ENCODE measurements around the gene MRPL33.
A peak's percentile ranks its signal among the peaks of the same experiment; 100 is the strongest.

Gene MRPL33

DNA sequence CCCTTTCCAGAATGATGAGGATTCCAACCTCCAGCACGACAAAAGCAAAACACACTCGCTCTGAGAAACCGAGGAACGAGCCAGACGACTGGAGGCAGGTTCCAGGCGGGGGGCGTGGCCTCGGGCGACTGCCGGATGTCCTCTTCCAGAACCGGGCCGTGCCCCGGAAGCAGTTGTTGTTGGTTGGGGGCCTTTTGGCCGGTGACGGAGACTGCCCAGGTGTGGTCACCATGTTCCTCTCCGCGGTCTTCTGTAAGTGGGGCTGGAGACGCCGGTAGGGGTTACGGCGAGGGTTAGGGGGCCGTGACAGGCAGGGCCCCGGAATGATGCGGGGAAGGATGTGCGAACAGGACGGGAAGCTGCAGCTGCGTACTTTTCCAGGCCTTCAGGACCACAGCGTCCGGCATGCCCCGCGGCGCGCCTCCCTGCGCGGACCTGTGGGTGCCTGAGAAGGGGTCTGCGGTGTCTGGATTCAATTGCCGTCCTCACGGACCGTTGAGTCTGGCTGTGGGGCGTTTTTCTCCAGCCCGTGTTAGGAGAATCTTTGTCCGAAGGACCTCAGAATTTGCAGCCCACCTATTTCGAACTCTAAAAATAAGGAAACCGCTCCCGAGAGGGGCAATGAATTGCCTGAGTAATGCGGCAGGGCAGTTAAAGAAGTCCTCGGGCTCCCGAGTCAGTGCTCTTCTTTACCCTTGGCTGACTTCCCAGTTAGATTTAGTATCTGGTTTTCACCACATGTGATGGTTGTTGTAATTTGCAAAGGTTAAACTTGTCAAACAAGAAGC, at the start of gene MRPL33:
TSS of gene MRPL33 (plus strand) at position 172 of the 788 bp plus-strand sequence. CDS start at position 231, 59 bp downstream.
- DNase-seq: peak; percentile 88

DNA sequence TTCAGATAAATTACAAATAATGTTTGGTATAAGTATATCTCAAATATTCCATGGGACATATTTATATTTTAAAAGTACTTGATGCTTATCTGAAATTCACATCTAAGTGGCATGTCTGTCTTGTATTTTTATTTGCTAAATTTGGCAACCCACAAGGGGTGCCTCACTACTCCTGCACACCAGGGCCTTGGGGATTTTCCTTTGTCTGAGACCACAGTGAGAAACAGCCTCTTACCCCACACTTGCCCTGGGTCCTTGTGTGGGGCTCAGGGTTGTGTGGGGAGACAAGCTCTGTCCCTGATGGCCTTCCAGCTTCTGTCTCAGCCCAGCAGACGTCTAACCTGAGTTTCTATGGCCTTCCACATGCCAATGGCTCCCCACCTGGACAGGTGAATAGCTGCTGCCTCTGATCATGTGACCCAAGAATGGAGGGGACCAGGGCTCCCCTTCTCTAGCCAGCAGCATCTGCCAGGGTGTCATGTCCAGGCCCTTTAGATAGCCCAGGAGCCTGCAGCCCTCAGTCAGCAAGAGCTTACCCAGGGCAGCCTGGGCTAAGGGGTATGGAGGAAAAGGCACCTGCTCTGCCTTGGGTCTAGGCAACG, 49.5 kb upstream of the MRPL33 start:
- DNase-seq: no peak

DNA sequence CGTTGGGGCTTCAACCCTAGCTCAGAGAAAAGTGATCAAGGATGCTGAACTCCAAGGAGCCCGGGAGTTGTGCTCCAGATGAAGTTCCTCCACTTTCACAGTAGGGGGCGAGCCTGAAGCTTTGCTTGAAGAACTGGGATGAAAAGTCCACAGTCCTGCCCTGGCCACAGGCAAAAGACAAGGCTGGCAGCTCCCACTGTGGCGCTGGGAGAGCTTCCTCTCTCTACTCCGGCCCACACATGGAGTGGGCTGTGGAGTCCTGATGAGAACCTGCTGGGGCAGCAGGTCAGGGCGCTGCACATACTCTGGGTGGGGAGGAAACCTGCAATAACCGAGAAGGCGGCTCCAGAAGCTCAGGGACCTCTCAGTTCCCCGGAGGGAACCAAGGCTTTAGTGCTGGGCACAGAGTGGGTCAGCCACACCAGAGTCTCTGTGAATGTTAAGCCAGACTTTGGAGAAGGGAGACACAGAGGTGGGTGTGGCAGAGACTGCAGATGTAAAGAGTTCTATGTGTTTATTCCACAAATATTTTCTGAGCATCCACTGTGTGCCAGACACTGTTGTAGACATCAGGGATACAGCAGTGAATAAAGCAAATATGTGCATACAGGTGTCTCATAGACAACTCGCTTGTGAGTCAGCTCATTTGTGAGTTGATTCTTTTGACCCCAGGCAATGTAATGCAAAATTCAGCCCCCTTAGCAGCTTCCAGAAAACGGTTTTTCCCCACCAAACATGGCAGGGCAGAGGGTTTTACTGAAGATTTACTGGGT, 48.0 kb upstream of the MRPL33 start:
- DNase-seq: no peak

DNA sequence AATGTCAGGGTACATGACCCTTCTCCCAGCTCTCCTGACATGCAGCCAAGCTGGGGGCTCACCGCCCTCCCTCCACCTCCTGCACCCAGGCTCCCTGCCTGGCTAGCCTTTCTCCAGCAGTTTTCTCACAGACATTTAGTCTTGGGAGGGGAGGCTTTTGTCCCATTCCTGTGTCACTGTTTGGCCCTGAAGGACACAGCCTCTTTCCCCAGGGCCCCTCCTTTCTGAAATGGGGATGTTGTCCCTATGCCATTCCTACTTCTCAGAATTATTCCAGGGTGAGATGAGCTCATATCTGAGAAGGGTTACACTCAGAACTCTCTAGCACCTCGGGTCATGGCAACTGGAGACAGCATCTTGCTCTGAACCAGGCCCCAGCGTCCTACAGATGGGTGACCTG, 47.3 kb upstream of the MRPL33 start:
- DNase-seq: no peak

DNA sequence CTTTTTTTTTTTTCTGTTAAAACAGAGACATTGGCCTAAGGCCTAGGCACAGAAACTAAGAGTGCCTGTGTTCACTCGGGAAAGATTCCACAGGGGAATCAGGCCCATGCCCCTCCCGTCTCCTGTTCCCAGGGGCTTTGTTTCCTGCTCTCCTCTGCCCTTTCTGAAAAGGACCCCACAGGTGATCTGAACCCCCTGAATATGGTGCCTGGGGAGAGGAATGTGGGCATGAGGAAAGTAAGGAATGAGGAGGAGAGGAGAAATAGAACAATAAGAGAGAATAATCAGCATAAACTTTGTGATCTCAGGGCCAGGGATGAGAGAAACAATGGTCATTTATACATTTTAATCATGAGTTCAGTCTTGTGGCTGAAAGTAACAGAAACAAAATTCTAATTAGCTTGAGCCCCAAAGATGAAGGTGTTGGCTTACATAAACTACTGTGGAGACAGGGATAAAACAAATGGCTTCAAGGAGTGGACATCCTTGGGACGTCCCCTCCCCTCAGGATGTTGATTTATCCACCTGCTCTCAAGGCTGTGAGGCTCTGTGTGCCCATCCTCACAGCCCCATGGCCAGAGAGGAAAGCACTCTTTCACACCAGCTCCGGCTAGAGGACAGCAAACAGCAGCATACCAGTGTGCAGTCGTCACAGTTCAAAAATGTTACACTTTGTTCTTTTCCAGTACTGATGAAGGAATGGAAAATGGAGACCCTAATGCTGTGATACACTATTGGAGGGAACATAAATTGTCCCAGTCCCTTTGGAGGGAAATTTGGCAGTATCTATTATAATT, 46.4 kb upstream of the MRPL33 start:
- DNase-seq: no peak

DNA sequence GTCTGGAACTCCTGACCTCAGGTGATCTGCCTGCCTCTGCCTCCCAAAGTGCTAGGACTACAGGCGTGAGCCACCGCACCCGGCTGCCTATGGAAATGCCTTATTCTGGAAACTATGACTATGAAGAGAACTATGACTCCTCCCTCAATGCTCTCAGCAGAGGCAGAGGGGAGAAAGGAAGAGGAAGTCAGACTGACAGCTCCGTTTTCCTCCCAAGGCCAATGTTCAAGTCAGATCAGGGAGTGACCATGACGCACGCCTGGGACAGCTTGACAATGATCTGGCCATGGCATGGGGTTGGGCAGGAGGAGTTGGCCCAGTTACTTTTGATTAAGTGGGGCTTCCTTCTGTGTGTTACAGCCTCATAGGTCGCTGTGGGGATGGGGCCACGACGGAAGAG, 44.3 kb upstream of the MRPL33 start:
- no peak for DNase-seq

DNA sequence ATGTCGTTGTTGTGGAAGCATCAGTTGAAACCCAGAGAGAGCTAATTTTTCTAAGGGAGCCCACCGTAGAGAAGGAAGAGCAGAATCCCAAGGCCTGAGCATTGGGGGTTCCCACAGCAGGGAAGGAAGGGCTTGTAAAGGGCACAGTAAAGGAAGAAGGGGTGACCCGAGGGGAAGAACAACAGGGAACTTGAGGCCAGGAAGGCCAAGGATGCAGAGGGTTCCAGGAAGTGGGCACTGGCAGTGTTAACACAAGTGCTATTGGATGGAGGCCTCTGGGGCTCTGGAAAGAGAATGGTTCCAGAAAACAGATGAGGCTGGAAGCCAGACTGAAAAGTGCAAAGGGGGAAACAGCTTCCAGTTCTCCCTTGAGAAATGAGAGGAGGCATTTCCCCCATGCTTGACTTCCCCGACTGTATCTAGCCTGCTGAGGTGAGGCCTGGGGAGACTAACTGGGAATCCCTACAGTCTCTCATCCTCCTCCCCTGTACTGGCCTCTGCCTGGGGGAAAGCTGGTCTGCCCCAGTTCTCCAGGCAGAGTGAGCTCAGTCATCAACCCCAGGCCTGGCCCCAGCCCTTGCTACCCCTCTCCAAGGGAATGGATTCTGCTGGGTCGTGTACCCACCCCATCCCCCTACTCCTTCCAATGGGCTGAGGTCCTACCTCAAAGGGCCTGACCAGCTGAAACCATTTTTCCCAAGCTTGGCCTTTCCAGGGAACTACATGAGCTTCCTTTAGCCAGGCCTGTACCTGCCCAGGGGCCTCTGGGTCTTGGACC, 43.2 kb upstream of the MRPL33 start:
- DNase-seq: no peak

DNA sequence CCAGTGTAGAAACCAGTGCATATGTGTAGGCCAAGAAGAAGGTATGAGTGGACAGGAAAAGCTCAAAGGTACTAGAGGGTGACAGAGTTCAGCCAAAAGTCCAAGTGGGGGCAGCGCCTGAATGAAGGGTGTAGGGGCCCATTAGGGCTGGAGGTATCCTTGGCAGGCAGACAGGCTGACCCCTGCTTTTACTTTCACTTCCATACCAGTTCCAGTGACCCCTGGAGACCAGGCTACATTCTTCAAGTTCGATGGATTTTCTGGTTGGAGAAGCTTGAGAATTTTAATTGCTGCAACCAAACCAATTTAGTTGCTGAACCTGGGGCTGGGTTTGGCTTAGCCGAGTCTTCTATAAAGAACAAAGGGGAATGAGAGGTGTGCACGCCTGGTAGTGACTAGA, 42.3 kb upstream of the MRPL33 start:
- DNase-seq: no peak

DNA sequence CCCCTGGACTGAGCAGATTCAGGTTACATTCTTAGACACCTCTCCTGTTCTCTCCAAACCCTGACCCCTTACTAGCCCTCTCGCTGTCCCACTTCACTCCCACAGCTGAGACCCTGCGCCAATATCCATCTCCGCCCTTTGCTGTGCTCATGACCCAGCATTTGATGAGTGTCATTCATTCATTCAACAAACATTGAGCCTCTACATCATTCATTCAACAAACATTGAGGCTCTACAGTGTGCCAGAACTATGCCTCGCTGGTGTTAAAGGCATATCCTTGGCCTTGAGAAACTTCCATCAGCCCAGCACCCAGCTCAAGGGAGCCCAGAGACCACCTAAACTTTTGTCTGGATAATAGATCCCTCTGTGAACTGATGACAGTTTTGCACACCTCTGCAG, 41.9 kb upstream of the MRPL33 start:
- DNase-seq: no peak

DNA sequence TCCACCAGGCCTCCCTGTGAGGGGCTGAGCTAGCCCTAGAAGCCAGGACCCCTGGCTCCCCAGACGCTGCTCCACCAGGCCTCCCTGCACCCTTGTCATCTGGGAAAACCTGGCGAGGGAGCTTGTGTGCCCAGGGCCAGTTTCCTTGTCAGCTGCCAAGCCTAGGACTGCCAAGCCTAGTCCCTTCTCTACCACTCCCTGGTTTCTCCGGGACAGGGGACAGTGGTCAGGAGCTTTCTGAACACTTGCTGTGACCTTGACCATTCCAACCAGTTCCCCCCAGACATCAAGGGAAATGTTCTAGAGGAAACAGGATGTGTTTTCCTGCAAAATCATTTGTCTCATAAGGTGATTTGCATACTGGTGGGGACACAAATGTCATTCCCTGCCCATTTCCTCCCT, 41.3 kb upstream of the MRPL33 start:
- DNase-seq: no peak

DNA sequence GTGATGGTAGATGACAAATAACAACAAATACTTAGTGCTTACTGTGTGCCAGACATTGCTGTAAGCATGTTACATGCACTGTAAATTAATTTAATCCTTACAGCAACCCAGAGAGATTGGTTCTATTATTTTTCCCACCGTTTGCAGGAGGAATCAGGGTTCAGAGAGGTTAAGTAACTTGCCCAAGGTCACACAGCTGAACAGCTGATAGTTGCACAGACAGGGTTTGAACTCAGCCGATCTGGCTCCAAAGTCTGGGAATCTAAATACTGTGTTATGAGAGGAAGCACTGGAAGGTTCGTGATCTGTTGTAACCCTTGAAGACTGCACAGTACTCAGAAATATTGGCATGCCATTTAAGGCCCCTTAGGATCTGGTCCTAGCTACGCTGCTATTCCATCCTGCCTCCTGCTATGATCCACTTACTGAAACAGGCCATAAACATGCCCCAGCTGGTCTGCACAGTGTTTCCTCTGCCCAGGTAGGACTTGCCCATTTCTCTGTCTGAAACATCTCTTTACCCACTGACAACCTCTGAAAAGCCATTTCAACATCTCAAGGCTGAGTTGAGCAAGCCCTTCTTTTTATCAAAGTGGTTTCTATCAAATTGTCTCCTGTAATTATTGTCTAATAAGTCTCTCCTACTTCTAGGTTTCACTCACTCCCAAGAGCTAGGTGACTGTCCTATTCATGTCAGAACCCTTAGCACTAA, 40.4 kb upstream of the MRPL33 start:
- DNase-seq: no peak

DNA sequence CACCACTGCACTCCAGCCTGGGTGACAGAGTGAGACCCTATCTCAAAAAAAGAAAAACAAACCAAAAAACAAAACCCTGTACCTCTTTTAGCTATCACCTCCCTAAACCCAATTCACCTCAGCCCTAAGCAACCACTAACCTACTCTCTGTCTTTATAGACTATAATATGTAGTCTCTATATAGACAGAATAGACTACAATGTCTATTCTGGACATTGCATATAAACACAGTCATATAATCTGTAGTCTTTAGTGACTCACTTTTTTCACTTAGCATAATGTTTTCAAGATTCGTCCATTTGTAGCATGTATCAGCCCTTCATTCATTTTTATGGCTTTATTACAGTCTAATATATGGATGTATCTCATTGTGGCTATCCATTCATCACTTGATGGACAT, 37.2 kb upstream of the MRPL33 start:
- no peak for DNase-seq

DNA sequence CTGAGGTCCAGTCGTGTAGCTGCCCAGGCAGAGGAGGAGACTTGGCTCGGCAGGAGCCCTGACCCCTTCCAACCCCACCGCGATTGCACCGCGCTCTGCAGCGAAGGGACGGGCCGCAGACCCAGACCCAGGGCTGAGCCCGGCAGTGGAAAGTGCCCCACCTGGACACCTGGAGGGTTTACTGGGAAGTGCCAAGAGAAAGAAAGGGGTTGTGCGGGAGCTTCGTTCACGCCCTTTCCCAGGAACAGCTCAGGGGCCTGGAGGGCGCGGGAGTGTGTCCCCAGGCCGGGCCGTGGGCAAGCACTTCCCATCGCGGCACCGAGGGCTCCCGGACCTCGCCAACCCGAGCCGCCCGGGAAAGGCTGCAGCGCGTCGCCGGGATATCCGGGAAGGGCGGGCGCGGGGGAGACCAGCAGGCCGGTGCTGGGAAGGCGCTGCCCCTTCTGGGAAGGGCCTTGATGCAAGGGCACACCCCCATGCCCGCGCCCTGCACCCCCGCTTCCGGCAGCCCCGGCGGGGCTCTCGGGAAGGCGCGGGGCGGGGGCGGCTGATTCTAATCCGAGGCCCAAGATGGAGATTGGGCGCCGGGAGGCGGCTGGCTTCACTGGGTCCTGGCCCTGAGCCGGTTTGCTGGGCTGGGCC, 36.1 kb upstream of the MRPL33 start:
- DNase-seq: no peak

DNA sequence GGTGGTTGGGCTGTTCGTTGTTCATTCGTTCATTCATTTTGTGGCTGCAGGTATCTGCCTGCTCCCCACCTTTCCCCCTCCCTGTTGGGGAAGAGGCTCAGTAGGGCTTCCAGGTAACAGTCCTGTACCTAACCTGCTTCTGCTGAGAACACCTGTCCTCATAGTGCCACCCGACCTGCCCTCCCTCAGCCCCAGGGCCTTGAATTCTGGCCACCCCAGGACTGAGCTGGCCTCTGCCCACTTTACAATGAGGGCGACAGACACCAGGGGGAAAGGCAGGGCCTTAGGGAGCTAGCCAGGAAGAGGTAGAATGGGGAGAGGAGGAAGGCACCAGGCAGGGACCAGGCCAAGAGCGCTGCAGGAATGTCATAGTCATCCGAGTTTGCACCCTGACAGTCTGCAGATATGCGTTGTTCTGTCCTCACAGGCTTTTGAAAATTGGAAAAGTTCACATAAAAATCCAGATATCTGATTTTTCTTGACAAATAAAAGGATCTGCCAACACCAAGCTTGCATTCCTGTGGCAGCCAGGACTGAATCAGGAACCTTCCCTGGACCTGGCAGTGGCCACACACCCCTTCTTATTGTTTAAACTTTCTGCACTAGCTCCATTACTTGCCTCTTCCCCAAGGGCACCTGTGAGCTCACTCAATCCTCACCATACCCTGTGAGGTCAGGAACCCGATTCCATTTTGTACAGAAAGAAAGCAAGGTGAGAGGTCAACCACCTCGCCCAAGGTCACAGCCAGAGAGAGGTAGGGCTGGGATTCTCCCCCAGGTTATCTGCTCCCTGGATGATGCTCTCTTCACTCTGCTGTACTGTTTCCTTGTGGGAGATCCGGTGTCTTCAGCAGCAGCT, 35.3 kb upstream of the MRPL33 start:
- DNase-seq: no peak

DNA sequence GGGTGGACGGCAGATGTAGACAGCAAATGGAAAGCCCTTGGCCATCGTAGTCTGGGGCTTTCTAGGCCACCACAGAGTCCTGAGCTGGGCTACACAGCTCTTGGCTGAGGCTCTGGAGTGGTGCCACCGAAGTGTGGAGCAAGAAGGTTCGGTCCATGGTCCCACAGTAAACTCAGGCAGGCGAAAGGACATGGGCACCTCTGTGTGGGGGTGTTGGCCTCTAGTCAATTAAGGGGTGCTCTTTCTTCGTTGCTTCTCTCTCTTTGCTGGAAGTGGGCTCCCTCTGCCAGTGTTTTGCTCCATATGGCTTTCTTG, 34.7 kb upstream of the MRPL33 start:
- no peak for DNase-seq

DNA sequence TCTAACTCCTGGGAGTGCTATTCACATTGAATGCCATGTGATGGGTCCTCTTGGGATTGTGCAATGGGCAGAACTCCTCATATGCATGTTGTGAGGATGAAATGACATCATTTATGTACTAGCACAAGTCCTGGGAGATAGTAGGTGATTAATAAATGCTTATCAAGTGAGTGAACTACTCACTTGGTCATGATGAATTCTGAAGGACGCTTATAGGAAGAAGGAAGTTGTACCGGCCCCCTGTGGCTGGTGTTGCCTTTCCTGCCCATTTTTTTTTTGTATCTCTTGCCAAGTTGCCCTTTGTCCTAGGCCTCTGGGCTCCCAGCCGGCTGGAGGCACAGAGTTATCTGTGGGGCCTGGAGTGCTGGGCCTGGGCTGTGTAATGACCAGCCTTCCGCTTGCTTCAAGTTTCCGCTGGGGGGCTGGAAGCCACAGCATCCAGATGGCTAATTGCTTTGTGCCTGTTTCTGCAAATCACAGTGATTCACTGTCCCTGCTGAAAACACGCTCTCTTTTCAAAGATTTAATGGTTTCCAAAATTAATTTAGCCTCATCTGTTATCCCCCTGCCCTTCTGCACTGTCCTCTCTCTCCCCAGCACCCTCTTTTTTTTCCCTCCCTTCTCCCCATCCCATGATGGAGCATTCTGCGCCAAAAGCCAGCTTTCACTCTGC, 33.7 kb upstream of the MRPL33 start:
- no peak for DNase-seq

DNA sequence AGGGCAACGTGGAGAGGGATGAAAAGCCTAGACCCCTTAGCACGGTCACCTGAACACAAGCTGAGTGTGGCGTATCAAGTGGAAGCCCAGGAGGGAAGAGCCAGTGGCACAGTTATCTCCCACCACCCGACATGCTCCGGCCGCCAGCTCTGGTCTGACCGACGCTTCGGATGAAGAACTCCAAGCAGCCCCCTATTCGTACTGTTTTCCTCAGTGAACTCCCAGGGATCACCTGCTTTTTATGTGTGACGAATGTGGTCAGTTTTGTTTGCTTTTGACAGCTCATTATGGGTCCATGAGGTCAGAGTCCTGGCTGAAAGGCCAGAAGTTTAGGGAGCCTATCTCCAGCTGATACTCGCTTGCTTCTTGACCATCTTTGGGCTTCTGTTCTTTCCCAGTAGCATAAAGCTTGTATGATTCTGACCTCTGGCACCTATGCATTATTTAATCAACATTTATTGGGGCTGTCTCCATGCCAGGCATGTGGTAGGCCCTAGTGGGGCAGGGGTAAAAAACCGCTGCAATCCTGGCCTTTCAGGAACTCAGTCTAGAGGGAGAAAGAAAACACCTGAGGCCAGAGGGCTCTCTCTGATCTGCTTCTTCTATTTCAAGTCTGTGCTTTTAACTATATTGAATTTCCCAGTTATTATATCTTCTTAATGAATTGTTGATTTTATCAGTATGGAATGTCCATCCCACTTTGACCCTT, 33.0 kb upstream of the MRPL33 start:
- no peak for DNase-seq

DNA sequence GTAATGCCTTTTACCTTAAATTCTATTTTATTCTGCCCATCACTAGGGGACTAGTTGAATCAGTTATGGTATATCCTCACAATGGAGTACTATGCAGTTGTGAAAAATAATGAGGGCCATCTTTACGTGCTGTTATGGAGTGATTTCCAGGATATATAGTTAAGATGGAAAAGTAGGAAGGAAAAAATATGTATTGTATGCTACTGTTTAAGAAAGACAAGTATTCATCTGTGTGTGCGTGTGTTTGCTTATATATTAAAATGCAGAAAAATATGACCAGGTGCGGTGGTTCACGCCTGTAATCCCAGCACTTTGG, 32.5 kb upstream of the MRPL33 start:
- no peak for DNase-seq

DNA sequence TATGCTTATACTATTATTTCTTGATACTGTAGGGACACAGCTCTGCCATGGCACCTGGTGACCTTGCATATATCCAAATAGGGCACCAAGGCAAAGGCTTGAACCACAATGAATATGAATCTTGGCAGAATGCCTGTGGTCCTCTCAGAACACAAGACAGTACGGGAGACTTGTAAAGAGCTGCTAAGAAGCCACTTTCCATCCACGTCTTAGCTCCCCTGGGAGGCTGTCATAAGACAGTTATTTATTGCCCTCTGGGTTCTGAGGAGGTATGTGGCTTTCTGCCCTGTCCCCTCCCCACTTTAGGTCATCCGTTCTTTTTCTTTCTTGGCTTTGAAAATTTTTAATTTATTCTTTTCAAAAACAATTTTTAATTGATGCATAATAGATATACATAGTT, 29.8 kb upstream of the MRPL33 start:
- DNase-seq: no peak
